Osteocyte (in vitro differentiated cells): ENCODE results near the gene ETS1. TPM values are rescaled to one million over a fixed set of nuclear protein-coding genes. Genes with fewer than 3 reads are reported as not detected.

Source experiments
- DNase-seq: peaks from one replicate; pipeline ENCODE4 v3.0.0; 2021; ENCODE audit warnings: mixed read lengths; ENCODE audit not compliant: unreplicated experiment; ENCODE audit errors: extremely low spot score
- H3K27ac Mint-ChIP-seq: one replicate; pipeline ENCODE4 v1.8.0; 2021; ENCODE audit warnings: mild to moderate bottlenecking, mixed read lengths; ENCODE audit not compliant: unreplicated experiment
- H3K27me3 Mint-ChIP-seq: one replicate; pipeline ENCODE4 v1.8.0; 2021; ENCODE audit warnings: mixed read lengths; ENCODE audit not compliant: unreplicated experiment
- H3K36me3 Mint-ChIP-seq: one replicate; pipeline ENCODE4 v1.8.0; 2021; ENCODE audit warnings: mixed read lengths; ENCODE audit not compliant: unreplicated experiment
- H3K4me1 Mint-ChIP-seq: one replicate; pipeline ENCODE4 v1.8.0; 2021; ENCODE audit warnings: mixed read lengths; ENCODE audit not compliant: unreplicated experiment
- H3K4me3 Mint-ChIP-seq: one replicate; pipeline ENCODE4 v1.8.0; 2021; ENCODE audit warnings: mild to moderate bottlenecking, moderate library complexity, mixed read lengths; ENCODE audit not compliant: unreplicated experiment
- H3K9me3 Mint-ChIP-seq: one replicate; pipeline ENCODE4 v1.8.0; 2021; ENCODE audit warnings: mixed read lengths; ENCODE audit not compliant: unreplicated experiment
- CTCF ChIP-seq: fragments of 200-600 bp; sonication (generic); IDR thresholded peaks from 2 replicates; pipeline ENCODE4 v1.5.0; 2021; ENCODE audit warnings: antibody characterized with exemption, mild to moderate bottlenecking, moderate library complexity
- total RNA-seq: library from RNA; stranded (reverse); gene quantifications from 2 replicates; pipeline ENCODE4 v1.2.1, GENCODE V29; 2021

ETS1 gene
- total RNA-seq, 1 donor from 2014 or later: 77.9 TPM

DNA sequence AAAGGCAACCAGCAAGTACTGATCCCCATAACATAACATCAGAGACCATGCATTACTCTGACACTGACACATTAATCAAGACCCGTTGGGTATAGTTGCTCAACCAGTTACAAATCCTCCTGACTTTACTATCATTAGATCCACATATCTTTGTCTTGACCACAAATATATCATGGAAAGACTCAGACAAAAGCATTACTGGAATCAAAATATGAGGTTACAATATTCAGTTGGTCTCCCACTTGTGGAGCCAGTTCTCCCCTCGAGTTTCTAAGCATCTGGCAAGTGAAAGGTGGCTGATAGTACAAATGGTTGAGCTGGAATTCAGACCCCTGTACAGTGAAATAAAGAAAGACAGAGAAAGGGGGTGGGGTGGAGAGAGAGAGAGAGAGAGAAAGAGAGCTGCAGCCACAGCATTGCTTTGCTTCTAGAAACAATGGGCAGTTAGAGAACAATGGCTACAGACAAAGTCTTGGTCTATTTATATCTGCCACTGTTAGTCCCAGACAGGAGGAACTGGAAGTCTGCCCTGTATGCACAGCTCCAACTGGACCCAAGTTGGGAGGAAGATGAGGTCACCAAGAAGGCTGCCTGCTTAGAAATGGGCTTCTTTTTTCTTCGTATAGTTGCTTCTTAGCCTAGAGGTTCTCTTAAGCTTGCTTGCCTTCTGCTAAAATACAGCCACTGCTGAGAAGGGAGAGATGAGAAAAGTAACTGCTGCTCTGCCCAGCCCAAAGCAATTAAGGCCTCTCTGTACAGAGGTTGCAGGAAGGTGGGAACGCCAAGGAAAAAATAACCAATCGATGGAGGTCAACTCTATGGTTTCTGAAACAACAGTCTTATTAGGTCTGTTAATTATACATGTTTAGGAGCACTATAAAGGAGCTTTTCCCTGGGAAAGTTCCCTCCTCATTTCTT, 85.5 kb downstream of the ETS1 start:
- Mint-ChIP-seq H3K27ac (peak overlapping the region; percentile 92), H3K4me3 (peak overlapping the region; percentile 29)

DNA sequence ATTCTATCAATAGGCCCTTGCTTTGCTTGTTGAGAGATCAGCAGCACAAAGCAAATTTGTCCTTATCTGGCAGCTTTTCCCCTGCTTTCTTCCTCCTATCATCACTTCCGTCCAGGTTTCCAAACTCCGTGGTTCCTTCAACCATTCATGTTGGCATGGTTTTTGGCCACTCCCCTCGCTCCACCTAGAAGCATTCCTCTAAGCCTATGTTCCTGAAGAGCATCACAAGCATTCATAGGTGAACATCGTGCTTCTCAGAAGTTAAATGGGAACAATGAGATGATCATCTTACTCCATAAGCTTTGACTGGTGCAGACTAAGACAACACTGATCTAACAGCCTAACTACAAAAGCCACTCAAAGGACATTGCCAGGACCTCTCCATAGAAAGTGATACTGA, 86.3 kb downstream of the ETS1 start:
- Mint-ChIP-seq H3K27ac (peak overlapping the region; percentile 92), H3K36me3 (peaks cover 6% of the 10 kb centered on the region), H3K27me3 (no peaks in the 10 kb centered on the region), H3K9me3 (no peaks in the 10 kb centered on the region), H3K4me1 (peaks cover 95% of the 10 kb centered on the region), H3K4me3 (peak overlapping the region; percentile 34)
- TF ChIP-seq CTCF: no peak
- no peak for DNase-seq

More for the DNA sequence above, 85.5 kb downstream of the ETS1 start:
- peaks cover 10% of the 10 kb centered on the region for H3K36me3 Mint-ChIP-seq
- no peak for DNase-seq
- no peak for TF ChIP-seq CTCF
- no peaks in the 10 kb centered on the region for H3K27me3 Mint-ChIP-seq
- H3K4me1 Mint-ChIP-seq: peaks cover 95% of the 10 kb centered on the region
- no peaks in the 10 kb centered on the region for H3K9me3 Mint-ChIP-seq

DNA sequence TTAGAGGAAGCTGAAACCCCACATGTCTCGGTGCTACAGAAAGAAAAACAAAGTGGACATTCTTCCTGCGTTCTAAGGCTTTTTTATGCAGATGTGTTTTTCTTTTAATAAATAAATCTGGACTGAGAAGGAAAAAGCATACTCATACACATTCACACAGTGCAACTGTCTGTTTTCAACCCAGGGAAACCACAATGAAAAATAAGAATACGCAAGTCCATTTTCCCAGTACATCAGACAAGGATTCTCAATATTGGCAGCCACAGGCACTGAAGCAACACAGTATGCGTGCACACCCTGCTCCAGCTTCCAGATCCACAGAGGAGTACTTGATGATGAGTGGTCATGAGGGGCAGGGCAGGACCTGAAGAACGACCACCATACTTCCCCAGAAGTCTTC, 86.9 kb downstream of the ETS1 start:
- no peaks in the 10 kb centered on the region for H3K27me3 Mint-ChIP-seq
- H3K4me1 Mint-ChIP-seq: peaks cover 97% of the 10 kb centered on the region
- peak overlapping the region; percentile 34 for H3K4me3 Mint-ChIP-seq

GRCh38 chr11:128499613-128500253, 87.6 kb downstream of the ETS1 start:
- peaks cover 2% of the 10 kb centered on the region for H3K36me3 Mint-ChIP-seq
- H3K4me3 Mint-ChIP-seq: peak overlapping the region; percentile 28
- H3K27me3 Mint-ChIP-seq: no peaks in the 10 kb centered on the region
- no peak for DNase-seq
- H3K9me3 Mint-ChIP-seq: no peaks in the 10 kb centered on the region
- peak overlapping the region; percentile 91 for H3K27ac Mint-ChIP-seq
- peaks cover 97% of the 10 kb centered on the region for H3K4me1 Mint-ChIP-seq
- TF ChIP-seq CTCF: no peak

More for the DNA sequence above, 86.9 kb downstream of the ETS1 start:
- Mint-ChIP-seq H3K36me3 (peaks cover 4% of the 10 kb centered on the region), H3K27ac (peak overlapping the region; percentile 92), H3K9me3 (no peaks in the 10 kb centered on the region)
- TF ChIP-seq CTCF: no peak
- DNase-seq: no peak

- DNase-seq: no peak
- no peaks in the 10 kb centered on the region for H3K27me3 Mint-ChIP-seq
- H3K4me3 Mint-ChIP-seq: no peak overlapping the region
- H3K36me3 Mint-ChIP-seq: peaks cover 2% of the 10 kb centered on the region
- no peaks in the 10 kb centered on the region for H3K9me3 Mint-ChIP-seq
- peaks cover 96% of the 10 kb centered on the region for H3K4me1 Mint-ChIP-seq
- H3K27ac Mint-ChIP-seq: peak overlapping the region; percentile 91
- TF ChIP-seq CTCF: no peak
Observed at GRCh38 chr11:128498721-128499245, 88.6 kb downstream of the ETS1 start.
